ENCODE measurements around the gene CHD5.

The CHD5 gene

GRCh38 chr1:6108476-6108875 is 71.6 kb downstream of the CHD5 start:
- TF ChIP-seq CTCF (conservative IDR thresholded peaks at IDR 0.05; ENCODE audit: low read length): no peak
- H3K4me3 ChIP-seq (ENCODE audit: low read length): no peak overlapping the region
- no peak for DNase-seq (ENCODE audit: low read depth)

- no peak for TF ChIP-seq CTCF (conservative IDR thresholded peaks at IDR 0.05; ENCODE audit: low read length)
- no peak for DNase-seq (ENCODE audit: low read depth)
- no peak overlapping the region for H3K4me3 ChIP-seq (ENCODE audit: low read length)
Observed at GRCh38 chr1:6107409-6108356, 72.4 kb downstream of the CHD5 start.

- H3K4me3 ChIP-seq (ENCODE audit: low read length): no peak overlapping the region
- no peak for DNase-seq (ENCODE audit: low read depth)
- no peak for TF ChIP-seq CTCF (conservative IDR thresholded peaks at IDR 0.05; ENCODE audit: low read length)
Observed at GRCh38 chr1:6106977-6107376, 73.1 kb downstream of the CHD5 start.

- no peak overlapping the region for H3K4me3 ChIP-seq (ENCODE audit: low read length)
- DNase-seq (ENCODE audit: low read depth): no peak
- TF ChIP-seq CTCF (conservative IDR thresholded peaks at IDR 0.05; ENCODE audit: low read length): no peak
Observed at GRCh38 chr1:6106321-6106731, 73.8 kb downstream of the CHD5 start.

GRCh38 chr1:6105763-6106162 is 74.4 kb downstream of the CHD5 start:
- TF ChIP-seq CTCF (conservative IDR thresholded peaks at IDR 0.05; ENCODE audit: low read length): no peak
- H3K4me3 ChIP-seq (ENCODE audit: low read length): no peak overlapping the region
- no peak for DNase-seq (ENCODE audit: low read depth)

GRCh38 chr1:6105218-6105679 is 74.9 kb downstream of the CHD5 start:
- TF ChIP-seq CTCF (conservative IDR thresholded peaks at IDR 0.05; ENCODE audit: low read length): no peak
- no peak overlapping the region for H3K4me3 ChIP-seq (ENCODE audit: low read length)
- no peak for DNase-seq (ENCODE audit: low read depth)

- DNase-seq (ENCODE audit: low read depth): no peak
- H3K4me3 ChIP-seq (ENCODE audit: low read length): no peak overlapping the region
- TF ChIP-seq CTCF (conservative IDR thresholded peaks at IDR 0.05; ENCODE audit: low read length): no peak
Observed at GRCh38 chr1:6104631-6105030, 75.5 kb downstream of the CHD5 start.

Measured in AG10803 (cell line).